ENCODE measurements around the gene MT1B.

MT1B gene

GRCh38 chr16:56700195-56700594 is 48.5 kb downstream of the MT1B start:
- DNase-seq: no peak
- in situ Hi-C loops (cut with HindIII; ENCODE audit: low pct_ligation_motif_present, low pct_unique_long_range_greater_than_20kb, low sequenced_read_pairs): no loop called here

- in situ Hi-C loops (cut with HindIII; ENCODE audit: low pct_ligation_motif_present, low pct_unique_long_range_greater_than_20kb, low sequenced_read_pairs): no loop called here
- DNase-seq: no peak
These were observed 48.9 kb downstream of the MT1B start for GRCh38 chr16:56700631-56701030.

- in situ Hi-C loops (cut with HindIII; ENCODE audit: low pct_ligation_motif_present, low pct_unique_long_range_greater_than_20kb, low sequenced_read_pairs): no loop called here
- DNase-seq: no peak
These were observed 49.8 kb downstream of the MT1B start for GRCh38 chr16:56701534-56701933.

All from ACHN (cell line).